ENCODE results near the gene RNF150. TPM values are rescaled to one million over a fixed set of nuclear protein-coding genes. Genes with fewer than 3 reads are reported as not detected.
"Not testable (repeated sequence)": the region's sequence is repeated elsewhere in the genome, so short reads cannot be mapped to it uniquely, and the experiment has no call there.

The RNF150 gene
- total and polyA plus RNA-seq, 8 donors: 0.31 to 88.1 (median 8.3) TPM

DNA sequence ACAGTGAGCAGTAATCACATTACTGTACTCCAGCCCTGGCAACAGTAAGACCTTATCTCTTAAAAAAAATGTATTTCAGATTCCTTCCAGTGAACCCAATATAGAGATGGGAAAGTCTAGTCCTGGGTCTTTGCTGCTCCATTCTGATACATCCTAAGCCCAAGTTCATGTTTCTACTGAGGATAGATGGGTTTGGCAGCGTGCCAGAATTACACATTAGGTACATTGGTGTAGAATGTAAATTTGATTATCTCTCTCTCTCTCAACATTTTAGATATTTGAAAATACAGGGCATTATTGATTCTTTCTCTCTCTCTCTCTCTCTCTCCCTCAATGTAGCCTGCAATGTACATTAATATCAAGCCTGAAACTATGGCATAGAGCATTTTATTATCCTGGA is 43.9 kb upstream of the RNF150 start:
- no peak for DNase-seq
- Histone ChIP-seq H3K9me3 (no peaks in the 10 kb centered on the region), H3K4me3 (no peak overlapping the region), H3K27me3 (no peaks in the 10 kb centered on the region), H3K36me3 (no peaks in the 10 kb centered on the region), H3K4me1 (no peaks in the 10 kb centered on the region), H3K27ac (no peak overlapping the region)
- intact Hi-C loops (cut with DNase I; ENCODE audit: low total_unique reads): no loop called here
- 18 to 50% (median 30%) methylated on average over 1 of the region's 1 CpG for WGBS, 5 donors
- TF ChIP-seq EP300 (IDR thresholded peaks at IDR 0.05): no peak
- TF ChIP-seq POLR2A (IDR thresholded peaks at IDR 0.05): no peak
- TF ChIP-seq, protein P1, sequence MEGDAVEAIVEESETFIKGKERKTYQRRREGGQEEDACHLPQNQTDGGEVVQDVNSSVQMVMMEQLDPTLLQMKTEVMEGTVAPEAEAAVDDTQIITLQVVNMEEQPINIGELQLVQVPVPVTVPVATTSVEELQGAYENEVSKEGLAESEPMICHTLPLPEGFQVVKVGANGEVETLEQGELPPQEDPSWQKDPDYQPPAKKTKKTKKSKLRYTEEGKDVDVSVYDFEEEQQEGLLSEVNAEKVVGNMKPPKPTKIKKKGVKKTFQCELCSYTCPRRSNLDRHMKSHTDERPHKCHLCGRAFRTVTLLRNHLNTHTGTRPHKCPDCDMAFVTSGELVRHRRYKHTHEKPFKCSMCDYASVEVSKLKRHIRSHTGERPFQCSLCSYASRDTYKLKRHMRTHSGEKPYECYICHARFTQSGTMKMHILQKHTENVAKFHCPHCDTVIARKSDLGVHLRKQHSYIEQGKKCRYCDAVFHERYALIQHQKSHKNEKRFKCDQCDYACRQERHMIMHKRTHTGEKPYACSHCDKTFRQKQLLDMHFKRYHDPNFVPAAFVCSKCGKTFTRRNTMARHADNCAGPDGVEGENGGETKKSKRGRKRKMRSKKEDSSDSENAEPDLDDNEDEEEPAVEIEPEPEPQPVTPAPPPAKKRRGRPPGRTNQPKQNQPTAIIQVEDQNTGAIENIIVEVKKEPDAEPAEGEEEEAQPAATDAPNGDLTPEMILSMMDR (IDR thresholded peaks at IDR 0.05): no peak
- TF ChIP-seq POLR2AphosphoS5 (IDR thresholded peaks at IDR 0.05): no peak

- Histone ChIP-seq H3K4me1 (no peaks in the 10 kb centered on the region), H3K9me3 (no peaks in the 10 kb centered on the region), H3K27me3 (no peaks in the 10 kb centered on the region), H3K4me3 (no peak overlapping the region), H3K36me3 (no peaks in the 10 kb centered on the region), H3K27ac (no peak overlapping the region)
- DNase-seq: no peak
- WGBS, 5 donors: 63 to 72% (median 65%) methylated on average over 1 of the region's 1 CpG
- intact Hi-C loops (cut with DNase I; ENCODE audit: low total_unique reads): no loop called here
- no peak for TF ChIP-seq POLR2A (IDR thresholded peaks at IDR 0.05)
- TF ChIP-seq, protein P1 (IDR thresholded peaks at IDR 0.05): no peak
- TF ChIP-seq EP300 (IDR thresholded peaks at IDR 0.05): no peak
- TF ChIP-seq POLR2AphosphoS5 (IDR thresholded peaks at IDR 0.05): no peak
These were observed 41.2 kb upstream of the RNF150 start for GRCh38 chr4:141174457-141174856.

GRCh38 chr4:141170671-141171070 is 37.4 kb upstream of the RNF150 start:
- peaks cover 0 to 4% (median 2%) of the 10 kb centered on the region in 4 donors for H3K9me3 ChIP-seq
- DNase-seq: peak in 1 of 2 donors; percentile 17
- intact Hi-C loops (cut with DNase I; ENCODE audit: low total_unique reads): no loop called here
- H3K36me3 ChIP-seq: no peaks in the 10 kb centered on the region
- TF ChIP-seq EP300 (IDR thresholded peaks at IDR 0.05) (no peak), POLR2A (IDR thresholded peaks at IDR 0.05) (no peak), POLR2AphosphoS5 (IDR thresholded peaks at IDR 0.05) (no peak)
- TF ChIP-seq, protein P1 (IDR thresholded peaks at IDR 0.05): no peak
- no peak overlapping the region for H3K27ac ChIP-seq
- H3K4me3 ChIP-seq: no peak overlapping the region
- H3K4me1 ChIP-seq: no peaks in the 10 kb centered on the region
- WGBS, 5 donors: 58 to 74% (median 71%) methylated on average over 3 of the region's 3 CpGs
- no peaks in the 10 kb centered on the region for H3K27me3 ChIP-seq

- peaks cover 0 to 4% (median 2%) of the 10 kb centered on the region in 4 donors for H3K9me3 ChIP-seq
- no peak for DNase-seq
- no peak overlapping the region for H3K27ac ChIP-seq
- no peaks in the 10 kb centered on the region for H3K36me3 ChIP-seq
- H3K27me3 ChIP-seq: no peaks in the 10 kb centered on the region
- no peaks in the 10 kb centered on the region for H3K4me1 ChIP-seq
- H3K4me3 ChIP-seq: no peak overlapping the region
- intact Hi-C loops (cut with DNase I; ENCODE audit: low total_unique reads): no loop called here
- TF ChIP-seq EP300 (IDR thresholded peaks at IDR 0.05) (no peak), POLR2A (IDR thresholded peaks at IDR 0.05) (no peak), POLR2AphosphoS5 (IDR thresholded peaks at IDR 0.05) (no peak)
- TF ChIP-seq, protein P1 (IDR thresholded peaks at IDR 0.05): no peak
These were observed 36.1 kb upstream of the RNF150 start for GRCh38 chr4:141169391-141169790.

GRCh38 chr4:141165001-141165400 is 31.7 kb upstream of the RNF150 start:
- H3K27me3 ChIP-seq; H3K36me3 ChIP-seq; DNase-seq; H3K4me1 ChIP-seq; intact Hi-C loops (cut with DNase I; ENCODE audit: low total_unique reads); H3K9me3 ChIP-seq; H3K27ac ChIP-seq; H3K4me3 ChIP-seq: not testable (repeated sequence)
- WGBS, 5 donors: 83 to 90% (median 88%) methylated on average over 5 of the region's 5 CpGs

Measured in stomach (tissue), 9 donors.